ENCODE data around the gene MYH15. TPM values are rescaled to one million over a fixed set of nuclear protein-coding genes. Genes with fewer than 3 reads are reported as not detected.

MYH15 gene
- total RNA-seq, 1 donor from 2014 or later, result 0.77 TPM

- no peak overlapping the region for H3K4me3 Mint-ChIP-seq
Measured at GRCh38 chr3:108473711-108474110, 36.7 kb downstream of the MYH15 start.

GRCh38 chr3:108472001-108472591, 38.3 kb downstream of the MYH15 start:
- no peak for TF ChIP-seq CTCF (conservative IDR thresholded peaks at IDR 0.05)
- Mint-ChIP-seq H3K36me3 (no peaks in the 10 kb centered on the region), H3K4me1 (ENCODE audit: unreplicated experiment) (peaks cover 11% of the 10 kb centered on the region), H3K4me3 (no peak overlapping the region), H3K9me3 (no peaks in the 10 kb centered on the region), H3K27ac (no peak overlapping the region), H3K27me3 (no peaks in the 10 kb centered on the region)
- DNase-seq (ENCODE audit: extremely low spot score, unreplicated experiment), result no peak

More at GRCh38 chr3:108473711-108474110, 36.7 kb downstream of the MYH15 start:
- no peaks in the 10 kb centered on the region for H3K9me3 Mint-ChIP-seq
- TF ChIP-seq CTCF (conservative IDR thresholded peaks at IDR 0.05), result no peak
- no peaks in the 10 kb centered on the region for H3K36me3 Mint-ChIP-seq
- no peak for DNase-seq (ENCODE audit: extremely low spot score, unreplicated experiment)
- peaks cover 16% of the 10 kb centered on the region for H3K4me1 Mint-ChIP-seq (ENCODE audit: unreplicated experiment)
- no peaks in the 10 kb centered on the region for H3K27me3 Mint-ChIP-seq
- no peak overlapping the region for H3K27ac Mint-ChIP-seq

- no peaks in the 10 kb centered on the region for H3K9me3 Mint-ChIP-seq
- no peak overlapping the region for H3K27ac Mint-ChIP-seq
Measured at GRCh38 chr3:108471426-108471825, 39.0 kb downstream of the MYH15 start.

GRCh38 chr3:108469126-108469525, 41.3 kb downstream of the MYH15 start:
- no peaks in the 10 kb centered on the region for H3K9me3 Mint-ChIP-seq
- no peak for DNase-seq (ENCODE audit: extremely low spot score, unreplicated experiment)
- H3K36me3 Mint-ChIP-seq, result no peaks in the 10 kb centered on the region
- no peak overlapping the region for H3K27ac Mint-ChIP-seq
- H3K4me3 Mint-ChIP-seq, result no peak overlapping the region
- H3K27me3 Mint-ChIP-seq, result no peaks in the 10 kb centered on the region
- H3K4me1 Mint-ChIP-seq (ENCODE audit: unreplicated experiment), result peaks cover 17% of the 10 kb centered on the region
- no peak for TF ChIP-seq CTCF (conservative IDR thresholded peaks at IDR 0.05)

More at GRCh38 chr3:108471426-108471825, 39.0 kb downstream of the MYH15 start:
- Mint-ChIP-seq H3K4me1 (ENCODE audit: unreplicated experiment) (peaks cover 11% of the 10 kb centered on the region), H3K27me3 (no peaks in the 10 kb centered on the region), H3K36me3 (no peaks in the 10 kb centered on the region), H3K4me3 (no peak overlapping the region)
- DNase-seq (ENCODE audit: extremely low spot score, unreplicated experiment), result no peak
- TF ChIP-seq CTCF (conservative IDR thresholded peaks at IDR 0.05), result no peak

GRCh38 chr3:108468577-108468976, 41.8 kb downstream of the MYH15 start:
- Mint-ChIP-seq H3K4me3 (no peak overlapping the region), H3K27me3 (no peaks in the 10 kb centered on the region), H3K36me3 (no peaks in the 10 kb centered on the region), H3K27ac (no peak overlapping the region), H3K4me1 (ENCODE audit: unreplicated experiment) (peaks cover 17% of the 10 kb centered on the region), H3K9me3 (no peaks in the 10 kb centered on the region)
- no peak for TF ChIP-seq CTCF (conservative IDR thresholded peaks at IDR 0.05)
- no peak for DNase-seq (ENCODE audit: extremely low spot score, unreplicated experiment)

Measured in type B pancreatic cell (in vitro differentiated cells).